ENCODE data around the gene PNPLA6. TPM values are rescaled to one million over a fixed set of nuclear protein-coding genes. Genes with fewer than 3 reads are reported as not detected.

The PNPLA6 gene
- total and polyA plus RNA-seq, 9 of the 15 experiments (the other 6 are each of a cell fraction or from before 2014, with no cell fraction given), result 0.07 to 30.2 (median 8.3) TPM

DNA sequence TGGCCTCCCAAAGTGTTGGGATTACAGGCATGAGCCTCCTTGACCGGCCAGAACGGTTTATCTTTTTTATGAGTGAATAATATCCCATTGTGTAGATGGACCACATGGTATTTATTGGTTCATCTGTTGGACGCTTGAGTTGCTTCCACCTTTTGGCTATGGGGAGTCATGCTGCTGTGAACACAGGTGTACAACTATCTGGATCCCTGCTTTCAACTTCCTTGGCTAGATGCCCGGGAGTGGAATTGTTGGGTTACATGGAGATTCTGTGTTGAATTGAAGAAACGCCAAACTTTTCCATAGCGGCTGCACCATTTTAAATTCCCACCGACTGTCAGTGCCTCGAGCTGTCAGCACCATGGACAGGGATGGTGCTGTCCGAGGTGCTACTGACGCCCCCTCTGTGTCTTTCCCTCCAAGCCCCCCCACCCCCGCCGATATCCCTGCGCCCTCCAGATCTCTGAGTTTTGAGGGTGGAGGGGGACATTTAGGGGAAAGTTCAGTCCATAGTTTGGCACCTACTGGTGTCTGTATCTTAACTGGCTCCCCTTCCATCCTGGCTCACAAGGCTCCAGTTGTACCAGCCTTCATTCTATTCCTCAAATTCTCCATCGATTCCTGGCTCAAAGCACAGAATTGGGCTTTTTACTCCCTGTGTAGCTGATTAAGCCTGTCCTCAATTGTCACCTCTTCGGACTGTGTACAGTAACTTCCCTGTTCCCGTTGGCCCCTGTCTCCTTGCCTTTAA lies 27.3 kb downstream of the PNPLA6 start (continued):
- TF ChIP-seq, protein P1, sequence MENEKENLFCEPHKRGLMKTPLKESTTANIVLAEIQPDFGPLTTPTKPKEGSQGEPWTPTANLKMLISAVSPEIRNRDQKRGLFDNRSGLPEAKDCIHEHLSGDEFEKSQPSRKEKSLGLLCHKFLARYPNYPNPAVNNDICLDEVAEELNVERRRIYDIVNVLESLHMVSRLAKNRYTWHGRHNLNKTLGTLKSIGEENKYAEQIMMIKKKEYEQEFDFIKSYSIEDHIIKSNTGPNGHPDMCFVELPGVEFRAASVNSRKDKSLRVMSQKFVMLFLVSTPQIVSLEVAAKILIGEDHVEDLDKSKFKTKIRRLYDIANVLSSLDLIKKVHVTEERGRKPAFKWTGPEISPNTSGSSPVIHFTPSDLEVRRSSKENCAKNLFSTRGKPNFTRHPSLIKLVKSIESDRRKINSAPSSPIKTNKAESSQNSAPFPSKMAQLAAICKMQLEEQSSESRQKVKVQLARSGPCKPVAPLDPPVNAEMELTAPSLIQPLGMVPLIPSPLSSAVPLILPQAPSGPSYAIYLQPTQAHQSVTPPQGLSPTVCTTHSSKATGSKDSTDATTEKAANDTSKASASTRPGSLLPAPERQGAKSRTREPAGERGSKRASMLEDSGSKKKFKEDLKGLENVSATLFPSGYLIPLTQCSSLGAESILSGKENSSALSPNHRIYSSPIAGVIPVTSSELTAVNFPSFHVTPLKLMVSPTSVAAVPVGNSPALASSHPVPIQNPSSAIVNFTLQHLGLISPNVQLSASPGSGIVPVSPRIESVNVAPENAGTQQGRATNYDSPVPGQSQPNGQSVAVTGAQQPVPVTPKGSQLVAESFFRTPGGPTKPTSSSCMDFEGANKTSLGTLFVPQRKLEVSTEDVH (IDR thresholded peaks at IDR 0.05; ENCODE audit: low read depth, partially characterized antibody), result peak; percentile 72
- TF ChIP-seq SREBF1 (IDR thresholded peaks at IDR 0.05; ENCODE audit: borderline replicate concordance, low read depth, low read length) (peak; percentile 92; the same call in 1 of the 2 replicates), KLF13 (tag; IDR thresholded peaks at IDR 0.05; ENCODE audit: borderline replicate concordance, low read depth) (peak; percentile 42; the same call in 1 of the 2 replicates), FOXM1 (IDR thresholded peaks at IDR 0.05; ENCODE audit: low read depth) (no peak), FOXM1 (CRISPR knock-in tag; IDR thresholded peaks at IDR 0.05; ENCODE audit: low read depth) (peak; percentile 98), SRF (CRISPR knock-in tag; IDR thresholded peaks at IDR 0.05) (peak in 1 of 2 experiments; percentile 97; a peak in 2 of 4 replicates), MIER1 (IDR thresholded peaks at IDR 0.05; ENCODE audit: low read depth) (peak; percentile 99), SMAD4 (CRISPR knock-in tag; conservative IDR thresholded peaks at IDR 0.05) (peak; percentile 74), MAFG (tag; conservative IDR thresholded peaks at IDR 0.05) (no peak; the same call in 1 of the 2 replicates), TEAD4 (IDR thresholded peaks at IDR 0.05; ENCODE audit: low read length) (no peak), TEAD4 (CRISPR knock-in tag; IDR thresholded peaks at IDR 0.05; ENCODE audit: borderline replicate concordance) (peak; percentile 97), SRSF7 (optimal IDR thresholded peaks at IDR 0.05; ENCODE audit: low read depth, low read length) (no peak), NCOA6 (IDR thresholded peaks at IDR 0.05) (peak; percentile 99), BACH1 (tag; IDR thresholded peaks at IDR 0.05) (peak; percentile 89), E2F5 (CRISPR knock-in tag; IDR thresholded peaks at IDR 0.05) (peak; percentile 99), MNT (conservative IDR thresholded peaks at IDR 0.05) (peak; percentile 48 to 75), PHF20 (IDR thresholded peaks at IDR 0.05; ENCODE audit: partially characterized antibody) (no peak), HINFP (tag; conservative IDR thresholded peaks at IDR 0.05; ENCODE audit: low read depth) (peak; percentile 60; the same call in 1 of the 2 replicates)
- TF ChIP-seq, protein P2, sequence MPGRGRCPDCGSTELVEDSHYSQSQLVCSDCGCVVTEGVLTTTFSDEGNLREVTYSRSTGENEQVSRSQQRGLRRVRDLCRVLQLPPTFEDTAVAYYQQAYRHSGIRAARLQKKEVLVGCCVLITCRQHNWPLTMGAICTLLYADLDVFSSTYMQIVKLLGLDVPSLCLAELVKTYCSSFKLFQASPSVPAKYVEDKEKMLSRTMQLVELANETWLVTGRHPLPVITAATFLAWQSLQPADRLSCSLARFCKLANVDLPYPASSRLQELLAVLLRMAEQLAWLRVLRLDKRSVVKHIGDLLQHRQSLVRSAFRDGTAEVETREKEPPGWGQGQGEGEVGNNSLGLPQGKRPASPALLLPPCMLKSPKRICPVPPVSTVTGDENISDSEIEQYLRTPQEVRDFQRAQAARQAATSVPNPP (IDR thresholded peaks at IDR 0.05; ENCODE audit: borderline replicate concordance, insufficient read depth, insufficient read length), result no peak
